Measurements from ENCODE around the gene NLRP14.

DNA sequence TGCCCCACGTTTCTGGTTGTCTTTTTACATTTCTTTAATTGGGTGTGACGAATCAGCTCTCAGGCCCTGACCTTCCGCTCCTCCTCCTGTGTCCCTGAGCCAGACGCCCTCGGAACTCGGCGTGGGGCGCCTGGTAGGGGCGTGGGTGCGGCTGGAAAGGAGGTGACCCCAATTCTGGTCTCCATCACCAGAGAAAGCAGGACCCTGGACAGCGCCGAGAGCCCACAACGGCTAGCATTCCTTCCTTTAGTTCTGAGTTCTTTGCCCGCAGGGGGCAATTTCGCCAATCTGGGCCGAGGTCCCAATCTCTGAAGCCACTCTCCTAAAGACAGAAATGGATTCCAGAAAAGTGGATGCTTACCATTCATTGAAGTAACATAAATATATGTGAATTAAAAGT is 56.8 kb downstream of the NLRP14 start:
- TF ChIP-seq, protein P1, sequence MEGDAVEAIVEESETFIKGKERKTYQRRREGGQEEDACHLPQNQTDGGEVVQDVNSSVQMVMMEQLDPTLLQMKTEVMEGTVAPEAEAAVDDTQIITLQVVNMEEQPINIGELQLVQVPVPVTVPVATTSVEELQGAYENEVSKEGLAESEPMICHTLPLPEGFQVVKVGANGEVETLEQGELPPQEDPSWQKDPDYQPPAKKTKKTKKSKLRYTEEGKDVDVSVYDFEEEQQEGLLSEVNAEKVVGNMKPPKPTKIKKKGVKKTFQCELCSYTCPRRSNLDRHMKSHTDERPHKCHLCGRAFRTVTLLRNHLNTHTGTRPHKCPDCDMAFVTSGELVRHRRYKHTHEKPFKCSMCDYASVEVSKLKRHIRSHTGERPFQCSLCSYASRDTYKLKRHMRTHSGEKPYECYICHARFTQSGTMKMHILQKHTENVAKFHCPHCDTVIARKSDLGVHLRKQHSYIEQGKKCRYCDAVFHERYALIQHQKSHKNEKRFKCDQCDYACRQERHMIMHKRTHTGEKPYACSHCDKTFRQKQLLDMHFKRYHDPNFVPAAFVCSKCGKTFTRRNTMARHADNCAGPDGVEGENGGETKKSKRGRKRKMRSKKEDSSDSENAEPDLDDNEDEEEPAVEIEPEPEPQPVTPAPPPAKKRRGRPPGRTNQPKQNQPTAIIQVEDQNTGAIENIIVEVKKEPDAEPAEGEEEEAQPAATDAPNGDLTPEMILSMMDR (IDR thresholded peaks at IDR 0.05): no peak
- TF ChIP-seq POLR2AphosphoS5 (IDR thresholded peaks at IDR 0.05): no peak
- no peak for TF ChIP-seq POLR2A (IDR thresholded peaks at IDR 0.05)

All from breast epithelium (tissue), 3 donors.